ENCODE results near the gene CCT8. TPM values are rescaled to one million over a fixed set of nuclear protein-coding genes. Genes with fewer than 3 reads are reported as not detected.

Gene CCT8
- total and polyA plus RNA-seq, 9 of the 15 experiments (the other 6 are each of a cell fraction or from before 2014, with no cell fraction given) = 451 to 1,153 (median 677) TPM

DNA sequence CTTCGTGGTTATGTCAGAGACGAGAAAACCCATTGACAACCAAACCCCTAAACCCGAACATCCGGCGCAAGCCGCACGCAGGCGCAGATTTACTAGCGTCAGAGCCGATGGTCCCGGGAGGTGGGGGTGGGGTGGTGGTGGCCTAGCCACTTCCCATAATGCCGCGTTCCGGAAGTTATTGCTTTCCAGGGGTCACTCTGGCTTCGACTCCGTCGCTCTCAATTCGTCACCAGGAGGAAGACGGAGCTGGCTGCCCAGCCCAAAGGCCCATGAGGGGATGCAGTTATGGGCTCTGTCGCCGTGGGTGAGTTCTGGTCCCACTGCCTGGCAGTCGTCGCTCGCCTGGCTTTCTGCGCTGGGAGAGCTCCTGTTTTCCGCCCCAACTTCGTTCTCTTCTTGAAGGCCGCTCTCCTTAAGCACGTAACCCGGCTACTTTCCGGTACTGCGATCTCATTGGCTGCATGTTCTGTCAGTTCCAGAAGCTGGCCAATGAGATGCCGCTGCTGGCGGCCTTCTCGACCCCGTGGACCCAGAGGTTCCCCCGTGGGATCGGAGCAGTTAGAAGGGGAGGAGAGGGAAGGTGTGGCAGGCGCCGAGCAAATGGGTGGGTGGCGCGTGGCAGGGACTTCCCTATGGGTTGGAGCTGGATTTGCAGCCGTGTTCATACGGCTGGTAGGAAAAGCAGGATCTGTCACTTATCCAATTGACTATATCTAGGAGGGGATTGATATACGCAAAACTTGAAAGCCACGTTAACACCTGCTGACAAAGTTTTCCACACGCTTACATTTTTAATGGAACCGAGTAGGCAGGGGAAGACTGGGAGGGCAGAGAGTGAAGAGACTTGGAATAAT, 48.7 kb downstream of the CCT8 start, which contains the start of gene USP16 (continued):
- TF ChIP-seq SRF (CRISPR knock-in tag; IDR thresholded peaks at IDR 0.05) (peak in 1 of 2 experiments; percentile 77; a peak in 1 of 4 replicates), GABPB1 (CRISPR knock-in tag; IDR thresholded peaks at IDR 0.05) (peak; percentile 96), NFIC (IDR thresholded peaks at IDR 0.05) (peak; percentile 19; the same call in 1 of the 2 replicates), ZNF584 (CRISPR knock-in tag; IDR thresholded peaks at IDR 0.05; ENCODE audit: low read depth) (no peak), SRSF1 (IDR thresholded peaks at IDR 0.05; ENCODE audit: low read depth, low read length) (no peak), HNRNPUL1 (IDR thresholded peaks at IDR 0.05; ENCODE audit: low read length) (no peak), HNRNPK (IDR thresholded peaks at IDR 0.05; ENCODE audit: low read depth, low read length, poor library complexity, severe bottlenecking) (no peak), MYC (IDR thresholded peaks at IDR 0.05; ENCODE audit: low read depth, low read length) (peak; percentile 88), MYC (CRISPR knock-in tag; IDR thresholded peaks at IDR 0.05; ENCODE audit: borderline replicate concordance, low read depth) (0 out of 2 replicates have a peak, but pooled peaks have one; percentile 74), CXXC5 (CRISPR knock-in tag; IDR thresholded peaks at IDR 0.05) (peak; percentile 85), CSDE1 (IDR thresholded peaks at IDR 0.05) (peak in 1 of 2 experiments; percentile 76; a peak in 2 of 4 replicates), ZNF24 (IDR thresholded peaks at IDR 0.05) (no peak), PRPF4 (IDR thresholded peaks at IDR 0.05; ENCODE audit: insufficient read depth, low read depth, low read length, poor library complexity, severe bottlenecking) (no peak)
- TF ChIP-seq, protein P1, sequence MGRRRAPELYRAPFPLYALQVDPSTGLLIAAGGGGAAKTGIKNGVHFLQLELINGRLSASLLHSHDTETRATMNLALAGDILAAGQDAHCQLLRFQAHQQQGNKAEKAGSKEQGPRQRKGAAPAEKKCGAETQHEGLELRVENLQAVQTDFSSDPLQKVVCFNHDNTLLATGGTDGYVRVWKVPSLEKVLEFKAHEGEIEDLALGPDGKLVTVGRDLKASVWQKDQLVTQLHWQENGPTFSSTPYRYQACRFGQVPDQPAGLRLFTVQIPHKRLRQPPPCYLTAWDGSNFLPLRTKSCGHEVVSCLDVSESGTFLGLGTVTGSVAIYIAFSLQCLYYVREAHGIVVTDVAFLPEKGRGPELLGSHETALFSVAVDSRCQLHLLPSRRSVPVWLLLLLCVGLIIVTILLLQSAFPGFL (CRISPR knock-in tag; IDR thresholded peaks at IDR 0.05) = no peak
- TF ChIP-seq, protein P2, sequence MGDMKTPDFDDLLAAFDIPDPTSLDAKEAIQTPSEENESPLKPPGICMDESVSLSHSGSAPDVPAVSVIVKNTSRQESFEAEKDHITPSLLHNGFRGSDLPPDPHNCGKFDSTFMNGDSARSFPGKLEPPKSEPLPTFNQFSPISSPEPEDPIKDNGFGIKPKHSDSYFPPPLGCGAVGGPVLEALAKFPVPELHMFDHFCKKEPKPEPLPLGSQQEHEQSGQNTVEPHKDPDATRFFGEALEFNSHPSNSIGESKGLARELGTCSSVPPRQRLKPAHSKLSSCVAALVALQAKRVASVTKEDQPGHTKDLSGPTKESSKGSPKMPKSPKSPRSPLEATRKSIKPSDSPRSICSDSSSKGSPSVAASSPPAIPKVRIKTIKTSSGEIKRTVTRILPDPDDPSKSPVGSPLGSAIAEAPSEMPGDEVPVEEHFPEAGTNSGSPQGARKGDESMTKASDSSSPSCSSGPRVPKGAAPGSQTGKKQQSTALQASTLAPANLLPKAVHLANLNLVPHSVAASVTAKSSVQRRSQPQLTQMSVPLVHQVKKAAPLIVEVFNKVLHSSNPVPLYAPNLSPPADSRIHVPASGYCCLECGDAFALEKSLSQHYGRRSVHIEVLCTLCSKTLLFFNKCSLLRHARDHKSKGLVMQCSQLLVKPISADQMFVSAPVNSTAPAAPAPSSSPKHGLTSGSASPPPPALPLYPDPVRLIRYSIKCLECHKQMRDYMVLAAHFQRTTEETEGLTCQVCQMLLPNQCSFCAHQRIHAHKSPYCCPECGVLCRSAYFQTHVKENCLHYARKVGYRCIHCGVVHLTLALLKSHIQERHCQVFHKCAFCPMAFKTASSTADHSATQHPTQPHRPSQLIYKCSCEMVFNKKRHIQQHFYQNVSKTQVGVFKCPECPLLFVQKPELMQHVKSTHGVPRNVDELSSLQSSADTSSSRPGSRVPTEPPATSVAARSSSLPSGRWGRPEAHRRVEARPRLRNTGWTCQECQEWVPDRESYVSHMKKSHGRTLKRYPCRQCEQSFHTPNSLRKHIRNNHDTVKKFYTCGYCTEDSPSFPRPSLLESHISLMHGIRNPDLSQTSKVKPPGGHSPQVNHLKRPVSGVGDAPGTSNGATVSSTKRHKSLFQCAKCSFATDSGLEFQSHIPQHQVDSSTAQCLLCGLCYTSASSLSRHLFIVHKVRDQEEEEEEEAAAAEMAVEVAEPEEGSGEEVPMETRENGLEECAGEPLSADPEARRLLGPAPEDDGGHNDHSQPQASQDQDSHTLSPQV (IDR thresholded peaks at IDR 0.05) = no peak
- TF ChIP-seq, protein P3, sequence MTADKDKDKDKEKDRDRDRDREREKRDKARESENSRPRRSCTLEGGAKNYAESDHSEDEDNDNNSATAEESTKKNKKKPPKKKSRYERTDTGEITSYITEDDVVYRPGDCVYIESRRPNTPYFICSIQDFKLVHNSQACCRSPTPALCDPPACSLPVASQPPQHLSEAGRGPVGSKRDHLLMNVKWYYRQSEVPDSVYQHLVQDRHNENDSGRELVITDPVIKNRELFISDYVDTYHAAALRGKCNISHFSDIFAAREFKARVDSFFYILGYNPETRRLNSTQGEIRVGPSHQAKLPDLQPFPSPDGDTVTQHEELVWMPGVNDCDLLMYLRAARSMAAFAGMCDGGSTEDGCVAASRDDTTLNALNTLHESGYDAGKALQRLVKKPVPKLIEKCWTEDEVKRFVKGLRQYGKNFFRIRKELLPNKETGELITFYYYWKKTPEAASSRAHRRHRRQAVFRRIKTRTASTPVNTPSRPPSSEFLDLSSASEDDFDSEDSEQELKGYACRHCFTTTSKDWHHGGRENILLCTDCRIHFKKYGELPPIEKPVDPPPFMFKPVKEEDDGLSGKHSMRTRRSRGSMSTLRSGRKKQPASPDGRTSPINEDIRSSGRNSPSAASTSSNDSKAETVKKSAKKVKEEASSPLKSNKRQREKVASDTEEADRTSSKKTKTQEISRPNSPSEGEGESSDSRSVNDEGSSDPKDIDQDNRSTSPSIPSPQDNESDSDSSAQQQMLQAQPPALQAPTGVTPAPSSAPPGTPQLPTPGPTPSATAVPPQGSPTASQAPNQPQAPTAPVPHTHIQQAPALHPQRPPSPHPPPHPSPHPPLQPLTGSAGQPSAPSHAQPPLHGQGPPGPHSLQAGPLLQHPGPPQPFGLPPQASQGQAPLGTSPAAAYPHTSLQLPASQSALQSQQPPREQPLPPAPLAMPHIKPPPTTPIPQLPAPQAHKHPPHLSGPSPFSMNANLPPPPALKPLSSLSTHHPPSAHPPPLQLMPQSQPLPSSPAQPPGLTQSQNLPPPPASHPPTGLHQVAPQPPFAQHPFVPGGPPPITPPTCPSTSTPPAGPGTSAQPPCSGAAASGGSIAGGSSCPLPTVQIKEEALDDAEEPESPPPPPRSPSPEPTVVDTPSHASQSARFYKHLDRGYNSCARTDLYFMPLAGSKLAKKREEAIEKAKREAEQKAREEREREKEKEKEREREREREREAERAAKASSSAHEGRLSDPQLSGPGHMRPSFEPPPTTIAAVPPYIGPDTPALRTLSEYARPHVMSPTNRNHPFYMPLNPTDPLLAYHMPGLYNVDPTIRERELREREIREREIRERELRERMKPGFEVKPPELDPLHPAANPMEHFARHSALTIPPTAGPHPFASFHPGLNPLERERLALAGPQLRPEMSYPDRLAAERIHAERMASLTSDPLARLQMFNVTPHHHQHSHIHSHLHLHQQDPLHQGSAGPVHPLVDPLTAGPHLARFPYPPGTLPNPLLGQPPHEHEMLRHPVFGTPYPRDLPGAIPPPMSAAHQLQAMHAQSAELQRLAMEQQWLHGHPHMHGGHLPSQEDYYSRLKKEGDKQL (CRISPR knock-in tag; IDR thresholded peaks at IDR 0.05; ENCODE audit: borderline replicate concordance) = no peak

All from K562 (cell line).